Skin epidermis (tissue), 12 donors: ENCODE results near the gene TP53I11.

ENCODE experiments used
- H3K27ac ChIP-seq, 21 experiments: fragments of 200-600 bp; sonication (generic) in 11 of 21; one replicate each; pipeline ENCODE4 v1.5.0; 2020; ENCODE audit warnings: mild to moderate bottlenecking in 3 of 21, inconsistent platforms in 2 of 21, moderate library complexity in 2 of 21
- H3K4me3 ChIP-seq, 7 experiments: fragments of 200-600 bp; sonication (generic) in 2 of 7; one replicate each; pipeline ENCODE4 v1.5.0; 2020; ENCODE audit warnings: inconsistent platforms in 2 of 7, mild to moderate bottlenecking in 2 of 7, moderate library complexity in 1 of 7

The TP53I11 gene, protein sequence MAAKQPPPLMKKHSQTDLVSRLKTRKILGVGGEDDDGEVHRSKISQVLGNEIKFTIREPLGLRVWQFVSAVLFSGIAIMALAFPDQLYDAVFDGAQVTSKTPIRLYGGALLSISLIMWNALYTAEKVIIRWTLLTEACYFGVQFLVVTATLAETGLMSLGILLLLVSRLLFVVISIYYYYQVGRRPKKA

DNA sequence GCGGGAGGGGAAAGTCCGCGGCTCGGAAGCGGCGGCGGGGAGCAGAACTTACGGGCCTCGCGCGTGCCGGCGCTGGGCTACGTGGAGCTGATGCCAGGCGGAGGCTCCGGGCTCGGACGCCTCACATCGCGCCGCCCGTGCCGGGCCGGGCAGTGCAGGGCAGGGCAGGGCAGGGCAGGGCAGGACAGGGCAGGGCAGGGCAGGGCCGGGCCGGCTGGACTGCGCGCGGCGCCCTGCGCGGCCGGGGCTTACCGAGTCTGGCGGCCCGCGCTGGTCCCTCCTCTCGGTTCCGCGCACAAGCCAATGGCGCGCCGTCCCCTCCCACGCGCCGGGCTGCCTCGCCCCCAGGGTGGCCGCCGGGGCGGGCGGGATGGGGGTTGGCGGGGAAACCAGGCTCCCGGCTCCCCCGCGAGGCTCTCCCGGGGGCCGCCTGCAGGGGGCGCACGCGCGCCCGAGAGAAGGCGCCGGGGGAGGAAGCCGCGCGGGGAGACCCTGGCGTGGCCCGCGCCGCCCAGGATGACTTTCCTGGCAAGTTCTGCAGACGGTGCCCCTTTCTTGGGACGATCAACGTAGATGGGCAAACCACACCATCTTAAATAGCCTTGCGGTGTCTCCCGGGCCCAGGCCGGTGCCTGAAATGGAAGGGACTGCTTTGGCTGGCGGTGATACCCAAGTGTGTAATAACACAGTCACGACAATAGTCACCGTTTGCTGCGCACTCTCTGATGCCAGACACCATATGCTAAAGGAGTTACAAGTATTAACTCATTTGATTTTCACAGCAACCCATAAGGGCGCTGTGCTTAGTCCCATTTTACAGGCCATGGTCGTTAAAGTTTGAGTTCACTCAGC lies at the start of gene TP53I11:
Gene TP53I11 (minus strand): TSS at position 259 of the 852 bp plus-strand sequence. CDS start 12,548 bp downstream, outside the sequence.
- H3K4me3 ChIP-seq = peak within 1 kb of the TSS; percentile 58 to 90 (median 81)
- peak within 1 kb of the TSS in 20 of 21 experiments; percentile 60 to 94 (median 88) for H3K27ac ChIP-seq

DNA sequence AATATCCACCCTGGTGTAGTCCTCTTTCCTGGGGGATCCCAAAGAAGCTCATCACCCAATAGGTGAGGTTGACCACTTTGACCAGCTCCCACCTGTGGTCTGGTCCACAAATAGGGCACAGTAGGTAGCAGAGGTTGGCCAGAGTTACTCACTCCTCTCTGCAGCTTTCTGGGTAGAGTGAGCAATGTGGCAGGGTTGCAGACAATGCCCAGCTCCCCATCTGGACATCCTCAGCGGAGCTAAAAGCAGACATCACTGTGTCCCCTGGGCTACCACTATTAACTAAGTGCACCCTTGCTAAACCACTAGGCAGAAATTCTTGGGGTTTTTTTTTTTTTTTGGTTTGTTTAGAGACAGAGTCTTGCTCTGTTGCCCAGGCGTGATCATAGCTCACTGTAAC lies 48.4 kb upstream of the TP53I11 start:
- no peak overlapping the region for H3K4me3 ChIP-seq
- H3K27ac ChIP-seq = no peak overlapping the region

DNA sequence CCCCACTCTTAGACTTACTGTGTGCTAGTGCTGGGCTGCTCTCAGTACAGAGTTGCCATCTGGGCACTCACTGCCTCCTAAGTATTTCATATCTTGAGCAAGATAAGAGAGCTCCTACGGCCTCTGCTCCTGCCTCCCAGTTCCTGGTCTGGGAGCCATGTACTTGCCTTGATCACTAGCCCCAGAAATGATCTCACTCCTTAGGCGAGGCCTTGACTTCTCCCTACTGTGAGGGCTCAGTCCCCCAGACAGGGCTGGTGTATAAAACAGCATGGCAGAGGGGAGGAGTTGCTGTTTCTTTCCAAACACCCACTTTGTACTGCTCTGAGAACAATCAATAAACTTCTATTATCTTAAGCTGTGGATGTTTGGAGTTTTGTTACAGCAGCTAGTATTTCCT lies 47.4 kb upstream of the TP53I11 start:
- H3K4me3 ChIP-seq = no peak overlapping the region
- no peak overlapping the region for H3K27ac ChIP-seq

DNA sequence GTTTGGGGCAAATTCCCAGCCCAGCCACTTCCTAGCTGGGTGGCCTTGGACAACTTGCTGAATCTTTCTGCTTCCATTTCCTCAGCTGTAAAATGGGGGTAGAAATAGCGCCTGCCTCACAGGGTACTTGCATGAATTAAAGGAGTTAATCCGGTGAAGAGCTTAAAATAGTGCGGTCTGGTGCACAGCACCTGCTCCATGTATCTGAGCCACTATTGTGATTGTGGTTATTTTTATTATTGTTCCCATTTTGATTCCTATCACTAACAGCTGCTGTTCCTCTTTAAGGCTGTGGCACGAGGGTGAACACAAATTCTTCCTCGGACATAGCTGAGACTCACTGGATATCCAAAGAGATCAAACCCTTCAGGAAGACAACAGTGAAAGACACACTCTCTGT lies 46.9 kb upstream of the TP53I11 start:
- no peak overlapping the region for H3K4me3 ChIP-seq

DNA sequence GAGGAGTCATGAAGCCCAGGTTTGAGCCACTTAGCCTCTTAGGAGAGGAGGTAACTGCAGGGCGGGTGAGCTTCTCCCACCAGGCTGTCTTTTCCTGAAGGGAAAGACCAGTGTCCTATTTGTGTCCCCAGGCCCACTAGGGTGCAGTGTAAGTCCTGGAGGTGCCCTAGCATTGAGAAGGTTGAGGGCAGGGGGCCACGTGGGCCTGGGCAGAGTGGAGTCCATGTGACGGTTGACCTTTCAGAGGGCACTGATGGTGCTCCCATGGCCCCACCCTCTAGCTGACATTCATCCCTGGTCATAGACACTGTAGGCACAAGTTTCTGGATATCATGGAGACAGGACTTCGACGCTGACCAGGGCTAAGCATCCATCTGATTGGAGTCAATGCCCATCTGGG lies 44.1 kb upstream of the TP53I11 start:
- Histone ChIP-seq H3K27ac (no peak overlapping the region), H3K4me3 (no peak overlapping the region)

More for the DNA sequence above, 46.9 kb upstream of the TP53I11 start:
- H3K27ac ChIP-seq = no peak overlapping the region

DNA sequence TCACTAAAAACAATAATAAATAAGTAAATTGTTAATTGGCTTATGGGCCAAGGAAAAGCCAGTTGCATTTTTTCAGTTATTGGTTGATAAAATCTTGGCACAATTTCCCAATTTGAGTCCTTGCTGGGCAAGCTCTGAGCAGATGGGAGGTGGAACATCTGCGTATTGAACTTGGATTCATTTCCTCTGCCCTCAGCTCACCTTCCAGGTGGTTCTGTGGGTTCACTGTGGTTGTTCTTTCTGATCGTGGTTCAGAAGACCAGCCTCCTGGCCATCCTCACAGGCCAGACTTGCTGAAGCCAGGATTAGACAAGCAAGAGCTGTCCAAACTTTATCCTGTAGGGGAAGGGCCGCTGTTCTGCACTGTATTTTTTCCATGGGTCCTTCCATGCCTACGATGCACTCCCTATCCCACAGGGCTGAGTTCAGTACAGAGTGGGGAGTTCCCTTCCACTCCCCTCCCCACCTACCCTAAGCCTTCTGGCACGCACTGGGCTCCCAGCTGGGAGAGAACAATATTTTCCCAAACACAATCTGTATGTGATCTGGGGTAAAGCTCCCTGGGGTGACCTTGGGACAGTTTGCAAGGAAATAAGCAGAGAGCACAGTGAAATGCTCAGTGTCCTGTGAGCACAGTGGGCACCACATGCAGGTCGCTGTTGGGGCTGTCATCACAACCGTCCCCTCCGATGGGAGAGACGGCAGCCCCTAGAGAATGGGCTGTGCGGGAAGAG lies 43.5 kb upstream of the TP53I11 start:
- no peak overlapping the region for H3K27ac ChIP-seq
- H3K4me3 ChIP-seq = no peak overlapping the region

DNA sequence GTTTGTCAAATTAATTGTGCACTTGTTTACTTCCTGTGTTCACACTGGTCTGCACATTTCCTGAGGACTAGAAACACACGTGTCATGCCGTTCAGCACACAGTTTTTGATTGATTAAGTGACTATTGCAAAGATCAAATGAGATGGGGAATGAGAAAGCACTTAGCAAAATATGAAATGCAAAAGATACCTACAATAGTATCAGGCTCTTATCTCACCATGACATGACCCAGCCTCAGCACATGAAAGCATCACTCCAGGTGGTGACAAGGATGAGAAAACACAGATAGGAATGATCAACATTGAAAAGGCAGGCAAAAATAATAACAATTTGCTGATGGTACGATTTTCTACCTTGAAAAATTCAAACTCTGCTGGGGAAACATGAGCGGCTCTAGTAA lies 42.1 kb upstream of the TP53I11 start:
- Histone ChIP-seq H3K4me3 (no peak overlapping the region), H3K27ac (no peak overlapping the region)

DNA sequence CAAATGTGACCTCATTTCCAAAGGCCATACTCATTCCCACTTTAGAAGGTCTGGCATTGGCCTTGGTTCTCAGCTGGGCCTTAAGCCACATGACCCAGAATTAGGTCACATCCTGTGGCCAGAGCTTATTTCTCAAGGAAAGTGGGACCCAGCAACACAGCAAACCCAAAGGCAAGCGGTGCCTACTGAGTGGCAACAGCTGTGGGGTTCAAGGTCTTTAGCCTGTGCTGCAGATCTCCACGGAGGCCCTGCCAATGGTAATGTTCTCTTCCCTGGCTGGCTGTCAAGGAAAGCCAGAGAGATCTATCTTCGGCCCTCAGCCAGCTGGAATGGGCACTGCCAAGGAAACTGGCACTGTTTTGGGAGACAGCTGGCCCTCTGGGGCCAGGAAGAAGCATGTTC lies 41.5 kb upstream of the TP53I11 start:
- no peak overlapping the region for H3K4me3 ChIP-seq
- H3K27ac ChIP-seq = no peak overlapping the region

DNA sequence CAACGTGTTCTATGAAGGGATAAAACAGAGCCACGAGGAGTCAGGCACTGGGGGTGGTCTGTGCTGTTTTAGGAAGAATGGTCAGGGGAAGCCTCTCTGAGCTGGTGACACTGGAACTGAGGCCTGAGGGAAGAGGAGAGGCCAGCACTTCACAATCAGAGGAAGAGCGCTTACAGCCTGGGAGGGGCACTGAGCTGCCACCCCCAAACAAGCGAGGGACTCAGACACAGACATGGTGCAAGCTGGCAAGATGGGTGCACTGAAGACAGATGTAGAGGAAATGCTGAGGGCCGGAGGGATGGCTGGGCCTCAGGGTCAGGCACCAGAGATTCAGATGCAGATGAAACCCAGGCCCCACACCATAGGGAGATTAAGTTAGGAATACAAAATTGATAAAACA lies 40.0 kb upstream of the TP53I11 start:
- H3K27ac ChIP-seq = no peak overlapping the region
- H3K4me3 ChIP-seq = no peak overlapping the region

DNA sequence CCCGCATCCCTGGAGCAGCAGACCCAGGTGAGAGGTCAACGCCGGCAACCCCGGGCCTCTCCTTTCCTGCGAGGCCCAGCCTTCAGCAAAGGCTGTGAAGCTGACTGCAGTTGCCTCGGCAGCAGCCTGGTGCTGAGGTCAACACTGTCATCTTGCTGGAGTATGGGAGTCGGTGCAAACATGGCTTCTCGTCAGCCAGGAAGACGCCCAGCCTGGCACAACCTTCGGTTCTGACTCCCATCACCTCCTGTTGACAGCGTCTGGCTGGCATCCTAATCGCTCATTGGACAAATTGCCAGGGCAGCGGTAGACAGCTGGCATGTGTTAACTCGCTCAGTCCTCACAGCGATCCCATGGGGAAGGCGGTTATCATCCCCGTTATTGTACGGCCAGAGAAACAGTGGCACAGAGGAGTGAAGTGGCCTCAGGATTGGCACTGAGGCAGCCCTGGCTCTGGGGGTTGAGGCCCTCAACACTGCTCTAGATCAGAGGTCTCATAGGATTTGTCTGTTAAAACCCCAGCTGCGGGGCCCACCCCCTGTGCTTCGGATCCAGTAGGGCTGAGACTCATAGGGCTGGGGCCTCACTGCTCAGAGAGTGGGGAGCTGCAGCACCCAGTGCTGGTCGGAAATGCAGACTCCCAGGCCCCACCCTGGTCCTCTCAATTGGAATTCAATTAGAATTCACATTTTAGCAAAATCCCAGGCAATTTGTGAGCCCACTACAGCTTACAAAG lies 39.3 kb upstream of the TP53I11 start:
- Histone ChIP-seq H3K27ac (no peak overlapping the region), H3K4me3 (no peak overlapping the region)

DNA sequence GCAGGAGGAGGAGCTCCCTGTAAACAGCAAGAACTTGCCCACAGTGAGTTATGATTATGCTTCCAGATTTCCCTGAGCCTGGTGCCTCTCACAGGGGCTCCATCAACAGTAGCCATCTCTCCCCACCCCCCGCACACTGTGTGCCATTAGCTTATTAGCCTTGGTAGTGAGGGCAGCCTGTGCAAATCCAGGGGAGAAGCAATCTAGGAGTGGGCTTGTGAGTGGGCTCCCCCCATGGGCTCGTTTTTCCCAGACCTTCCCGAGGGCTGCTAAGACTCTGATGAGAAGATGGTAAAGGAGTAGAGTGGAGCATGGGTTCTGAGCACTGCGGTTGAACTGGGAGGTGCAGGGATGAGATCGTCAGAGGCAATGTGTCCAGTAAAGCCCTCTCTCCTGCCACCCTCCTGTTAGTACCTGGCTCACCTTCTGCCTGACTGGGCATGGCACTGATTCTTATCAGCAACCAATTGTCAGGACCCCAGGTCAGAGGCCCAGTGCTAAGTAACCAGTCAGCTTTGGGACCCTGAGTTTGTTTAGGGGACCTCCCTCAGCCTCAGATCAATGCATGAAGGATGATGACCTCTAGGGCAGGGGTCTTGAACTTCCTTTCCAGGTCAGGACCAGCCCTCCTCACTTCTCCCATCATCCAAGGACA lies 38.4 kb upstream of the TP53I11 start:
- Histone ChIP-seq H3K4me3 (no peak overlapping the region), H3K27ac (no peak overlapping the region)

DNA sequence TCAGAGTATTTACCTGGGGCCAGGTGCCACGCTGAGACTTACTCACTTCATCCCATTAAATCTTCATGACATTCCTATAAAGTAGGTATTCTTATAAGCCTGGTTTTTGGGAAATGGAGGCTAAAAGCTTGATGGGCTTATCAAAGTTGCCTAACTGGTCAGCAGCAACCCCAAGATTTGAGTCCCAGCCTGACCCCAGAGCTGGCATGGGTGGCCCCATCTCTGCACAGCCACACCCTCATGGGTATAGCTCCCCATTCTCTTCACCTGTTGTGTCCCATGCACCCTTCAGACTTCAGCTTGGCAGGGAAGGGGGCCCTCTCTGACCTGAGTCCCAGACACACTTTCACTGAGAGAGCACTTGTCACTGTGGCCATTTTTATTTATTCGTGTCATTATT lies 37.4 kb upstream of the TP53I11 start:
- no peak overlapping the region for H3K27ac ChIP-seq
- H3K4me3 ChIP-seq = no peak overlapping the region

DNA sequence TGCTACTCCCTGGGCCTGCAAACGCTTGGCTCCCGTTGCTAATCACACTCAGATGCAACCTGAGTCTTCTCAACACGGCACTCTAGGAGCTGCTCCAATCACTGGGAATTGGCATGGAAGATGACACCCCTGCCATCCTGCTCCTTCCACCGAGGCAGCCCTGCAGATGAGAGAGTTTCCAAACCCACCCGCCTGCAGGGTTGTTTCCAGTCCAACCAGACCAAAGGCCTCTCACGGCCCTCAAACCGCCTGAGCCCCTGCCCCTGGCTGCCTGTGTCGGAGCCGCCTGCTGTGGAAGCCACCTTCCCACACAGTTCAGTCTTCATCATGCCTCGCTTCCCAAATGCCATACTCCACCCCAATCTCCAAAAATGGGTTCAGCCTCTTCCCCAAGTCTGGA lies 36.8 kb upstream of the TP53I11 start:
- Histone ChIP-seq H3K27ac (no peak overlapping the region), H3K4me3 (no peak overlapping the region)

DNA sequence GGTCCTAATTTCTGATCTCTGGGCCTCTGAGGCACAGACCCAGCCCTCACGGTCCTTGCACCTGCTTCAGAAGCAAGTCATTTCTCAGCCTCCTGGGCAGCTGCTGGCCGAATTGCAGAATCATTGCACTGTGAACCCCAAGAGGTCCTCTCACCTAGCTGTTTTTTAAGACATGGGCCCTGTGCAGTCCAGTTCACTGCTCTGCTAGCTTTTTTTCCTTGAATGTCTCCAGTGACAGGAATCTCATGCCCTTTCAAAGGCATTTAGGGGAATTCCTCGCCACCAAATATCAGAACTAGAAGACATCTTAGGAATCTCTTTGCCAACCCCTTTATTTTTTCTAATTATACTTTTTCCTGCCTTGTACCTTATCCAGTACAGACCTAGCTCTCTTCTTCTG lies 35.6 kb upstream of the TP53I11 start:
- H3K27ac ChIP-seq = no peak overlapping the region
- H3K4me3 ChIP-seq = no peak overlapping the region

DNA sequence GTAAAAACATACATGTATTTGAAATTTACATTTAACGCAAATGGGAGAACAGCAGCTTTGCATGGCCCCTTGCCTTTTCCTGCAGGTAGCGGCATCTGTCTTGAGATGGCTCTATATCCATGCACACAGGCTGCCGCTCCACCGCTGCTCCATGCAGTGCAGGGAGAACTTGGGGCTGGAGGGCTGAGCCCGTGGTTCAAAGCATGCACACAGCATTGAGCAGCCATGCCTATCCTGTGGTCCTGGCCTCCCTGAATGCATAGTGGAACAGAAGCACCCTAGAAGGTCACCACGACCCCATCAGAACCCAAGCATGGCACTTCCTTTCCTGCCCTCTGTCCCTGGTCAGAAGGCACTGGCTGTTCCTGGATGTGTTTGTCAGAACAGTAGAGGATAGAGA lies 35.0 kb upstream of the TP53I11 start:
- Histone ChIP-seq H3K4me3 (no peak overlapping the region), H3K27ac (no peak overlapping the region)

DNA sequence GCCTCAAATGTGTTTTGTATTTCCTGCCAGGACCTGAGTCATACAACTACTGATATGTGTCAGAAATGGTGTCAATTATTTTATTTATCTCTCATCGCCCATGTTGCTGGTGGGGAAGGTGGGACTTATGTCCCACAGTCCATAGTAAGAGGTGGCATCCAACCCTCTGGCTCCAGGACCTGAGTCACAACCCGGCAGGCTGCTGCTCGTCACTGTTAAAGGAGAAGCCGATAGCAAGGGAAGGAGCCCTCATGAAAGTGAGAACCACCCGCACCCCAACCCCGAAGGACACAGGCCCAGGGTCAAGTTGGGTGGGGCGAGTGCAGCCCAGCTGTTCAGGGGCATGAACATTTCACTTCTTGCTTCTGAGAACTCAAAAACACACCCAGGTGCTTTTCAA lies 33.1 kb upstream of the TP53I11 start:
- H3K4me3 ChIP-seq = no peak overlapping the region
- H3K27ac ChIP-seq = peak overlapping the region in 1 of 21 experiments; percentile 26

DNA sequence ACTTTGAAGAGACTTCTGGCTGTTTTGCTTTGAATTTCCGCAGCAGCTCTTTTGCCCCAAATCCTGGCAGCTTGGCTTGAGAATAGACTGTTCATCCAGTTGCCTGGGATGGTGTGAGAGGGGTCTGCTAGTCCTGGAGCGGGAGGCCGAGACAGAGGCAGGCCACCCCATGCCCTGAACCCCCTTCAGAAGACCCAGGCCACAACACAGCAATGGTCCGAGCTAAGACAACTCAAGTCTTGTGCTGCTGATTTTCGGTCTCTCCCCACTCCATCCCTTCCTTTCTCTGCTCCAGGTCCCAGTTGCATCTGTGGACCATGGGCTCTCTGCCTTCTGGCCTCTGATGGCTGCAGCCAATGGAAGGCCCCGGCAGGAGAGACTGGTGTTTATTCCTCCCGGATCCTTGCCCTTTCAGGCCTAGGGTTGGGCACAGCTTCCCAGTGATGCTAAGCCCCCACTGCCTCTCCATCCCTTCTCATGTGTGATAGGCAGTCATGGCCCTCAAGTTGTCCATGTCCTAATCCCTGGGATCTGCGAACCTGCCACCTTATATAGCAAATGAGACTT lies 31.9 kb upstream of the TP53I11 start:
- Histone ChIP-seq H3K27ac (no peak overlapping the region), H3K4me3 (no peak overlapping the region)

DNA sequence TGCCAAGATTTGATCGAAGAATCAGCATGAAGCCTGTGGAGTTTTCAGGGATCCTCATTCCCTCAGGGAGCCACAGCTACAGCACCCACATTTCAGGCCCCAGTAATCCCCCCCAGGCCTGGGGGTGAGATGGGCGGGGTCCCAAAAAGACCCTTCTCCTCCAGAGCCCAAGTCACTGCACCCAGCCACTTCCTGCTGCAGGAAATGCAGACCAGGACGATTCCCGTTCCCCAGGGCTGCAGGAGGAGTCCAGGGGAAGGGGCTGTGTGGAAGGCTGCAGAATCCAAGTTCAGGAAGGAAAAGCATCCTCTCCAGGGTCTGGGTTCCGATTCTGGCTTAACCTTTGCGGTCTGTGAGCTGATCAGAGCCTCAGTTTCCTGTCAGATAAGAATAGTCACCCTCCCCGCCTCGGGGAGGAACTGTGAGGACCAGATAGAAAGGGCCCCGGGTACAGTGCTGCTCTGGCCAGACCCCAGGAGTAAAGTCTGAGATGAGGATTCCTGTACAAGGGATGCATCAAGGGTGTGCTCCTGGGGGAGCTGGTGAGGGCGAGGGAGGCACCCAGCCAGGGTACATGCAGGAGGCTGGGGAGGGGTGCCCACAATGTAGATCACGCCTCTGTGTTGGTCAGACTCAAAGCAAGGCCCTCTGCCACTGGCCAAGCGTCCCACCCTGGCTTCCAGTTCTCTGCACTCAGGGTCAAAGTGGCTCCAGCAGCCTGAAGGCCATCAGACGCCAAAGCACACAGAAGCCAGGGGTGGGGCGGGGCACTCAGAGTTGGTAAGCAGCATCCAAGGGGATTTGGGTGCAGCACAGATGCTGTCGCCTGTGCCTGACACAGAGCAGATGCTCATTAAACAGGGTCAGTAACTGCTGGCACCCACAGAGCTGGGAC lies 30.1 kb upstream of the TP53I11 start:
- no peak overlapping the region for H3K4me3 ChIP-seq
- peak overlapping the region in 3 of 21 experiments; percentile 11 to 71 (median 41) for H3K27ac ChIP-seq
